ENCODE data around the gene CXCL11. TPM values are rescaled to one million over a fixed set of nuclear protein-coding genes. Genes with fewer than 3 reads are reported as not detected.
A peak's percentile ranks its signal among the peaks of the same experiment; 100 is the strongest.

The CXCL11 gene
- total and polyA plus RNA-seq, 10 of the 15 experiments (the other 5 are each of a cell fraction or from before 2014, with no cell fraction given): 0.04 TPM; not detected in 9

DNA sequence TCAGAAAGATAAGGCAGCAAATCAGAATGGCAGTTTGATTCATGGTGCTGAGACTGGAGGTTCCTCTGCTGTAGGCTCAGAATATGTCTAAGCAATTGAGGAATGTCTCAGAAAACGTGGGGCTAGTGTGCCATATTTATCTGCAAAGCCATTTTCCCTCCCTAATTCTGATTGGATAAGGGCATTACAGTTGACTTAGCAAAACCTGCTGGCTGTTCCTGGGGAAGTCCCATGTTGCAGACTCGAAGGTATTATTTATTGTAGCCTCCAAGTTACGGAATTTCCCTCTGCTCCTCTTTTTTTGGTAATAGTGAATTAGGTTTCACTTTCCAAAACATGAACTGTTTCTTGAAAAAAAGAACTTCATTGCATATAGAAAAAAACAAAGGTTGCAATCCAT is 12.5 kb downstream of the CXCL11 start, which contains the start of gene CXCL10:
CXCL10 (minus strand) TSS at position 109 of the 400 bp plus-strand sequence; CDS start at position 43, 66 bp downstream.
- SMC1A ChIA-PET (ENCODE audit: uncharacterized antibody, unreplicated experiment): interaction anchor here (0.8 to 1.6 kb wide), 2 partner anchors 31 to 44 kb away, joined by 3 to 5 read pairs; no protein-coding TSS in a partner anchor
- POLR2A ChIA-PET: no interaction called here
- WGBS (ENCODE audit: insufficient coverage, insufficient replicate concordance, low lambda C conversion rate, missing lambda C conversion rate): 12% methylated on average over 3 of the region's 3 CpGs
- RAD21 ChIA-PET (ENCODE audit: unreplicated experiment): no interaction called here
- H3K4me2 ChIP-seq (ENCODE audit: control insufficient read depth, insufficient read depth): peak within 1 kb of the TSS; percentile 62
- no peak within 1 kb of the TSS for H3K4me3 ChIP-seq
- in situ Hi-C loops (cut with MboI) (no loop called here), intact Hi-C loops (cut with micrococcal nuclease; ENCODE audit: unreplicated experiment) (no loop called here)
- no peak within 1 kb of the TSS for H3K27ac ChIP-seq (ENCODE audit: control insufficient read depth, insufficient read depth)
- BruUV-seq (replicated peaks): no TSS peak
- no peaks in the 10 kb centered on the region for H3K79me2 ChIP-seq (ENCODE audit: control insufficient read depth, insufficient read depth, low read length)
- H3K4me1 ChIP-seq (ENCODE audit: control insufficient read depth, insufficient read depth, low read length): peaks cover 4% of the 10 kb centered on the region; the same call in 1 of the 2 replicates
- FAIRE-seq (no peak), DNase-seq (ENCODE audit: low read depth, low spot score) (no peak), ATAC-seq (0 out of 3 replicates have a peak, but pooled peaks have one; percentile 28)
- no peaks in the 10 kb centered on the region; a peak in 1 of 4 replicates for H3K27me3 ChIP-seq (replicated peaks in 1 of 2; ENCODE audit: control insufficient read depth in 2 of 2, insufficient read depth in 2 of 2, low read length in 1 of 2)
- CTCF ChIA-PET: interaction anchor here (1.3 kb wide), 1 partner anchor 8 kb away, joined by 10 read pairs; no protein-coding TSS in a partner anchor
- no peak within 1 kb of the TSS; the same call in 1 of the 2 replicates for H2AFZ ChIP-seq (ENCODE audit: control insufficient read depth, low read depth, low read length)
- no peaks in the 10 kb centered on the region for H3K9me3 ChIP-seq (replicated peaks; ENCODE audit: control insufficient read depth, insufficient read depth, low read length)
- no peaks in the 10 kb centered on the region for H4K20me1 ChIP-seq (ENCODE audit: control insufficient read depth, insufficient read depth)
- TF ChIP-seq CEBPB (IDR thresholded peaks at IDR 0.05; ENCODE audit: borderline replicate concordance in 1 of 2, low read depth in 2 of 2, low read length in 2 of 2) (no peak), BMI1 (IDR thresholded peaks at IDR 0.05; ENCODE audit: borderline replicate concordance) (no peak), ATF7 (IDR thresholded peaks at IDR 0.05; ENCODE audit: low read depth) (no peak), RAD51 (IDR thresholded peaks at IDR 0.05) (no peak), NFYB (IDR thresholded peaks at IDR 0.05; ENCODE audit: insufficient read depth, low read depth, low read length) (0 out of 2 replicates have a peak, but pooled peaks have one; percentile 36), TCF7 (IDR thresholded peaks at IDR 0.05; ENCODE audit: borderline replicate concordance) (no peak), RB1 (IDR thresholded peaks at IDR 0.05; ENCODE audit: borderline replicate concordance) (no peak)
- no peaks in the 10 kb centered on the region for H3K36me3 ChIP-seq (ENCODE audit: control insufficient read depth in 2 of 2, insufficient read depth in 2 of 2, low read length in 1 of 2)
- no peak within 1 kb of the TSS for H3K9ac ChIP-seq (ENCODE audit: control insufficient read depth, insufficient read depth, low read length)

DNA sequence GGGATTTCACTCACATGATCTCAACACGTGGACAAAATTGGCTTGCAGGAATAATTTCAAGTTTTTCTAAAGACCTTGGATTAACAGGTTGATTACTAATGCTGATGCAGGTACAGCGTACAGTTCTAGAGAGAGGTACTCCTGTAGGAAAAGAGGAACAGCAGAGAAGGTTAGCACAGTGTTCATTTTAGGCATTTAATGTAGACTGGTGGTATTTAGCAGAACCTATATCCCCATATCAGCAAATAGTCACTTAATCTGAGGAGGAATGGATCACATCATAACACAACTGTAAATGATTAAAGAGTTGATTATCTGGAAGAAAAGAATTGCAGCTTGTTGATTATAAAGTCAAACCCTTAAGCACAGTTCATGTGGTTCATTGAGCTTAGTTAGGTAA is 13.2 kb downstream of the CXCL11 start:
- Histone ChIP-seq H3K4me3 (no peak overlapping the region), H3K4me2 (ENCODE audit: control insufficient read depth, insufficient read depth) (no peak overlapping the region), H3K27ac (ENCODE audit: control insufficient read depth, insufficient read depth) (no peak overlapping the region), H2AFZ (ENCODE audit: control insufficient read depth, low read depth, low read length) (no peak overlapping the region), H3K79me2 (ENCODE audit: control insufficient read depth, insufficient read depth, low read length) (no peaks in the 10 kb centered on the region), H3K27me3 (replicated peaks in 1 of 2; ENCODE audit: control insufficient read depth in 2 of 2, insufficient read depth in 2 of 2, low read length in 1 of 2) (no peaks in the 10 kb centered on the region), H3K36me3 (ENCODE audit: control insufficient read depth in 2 of 2, insufficient read depth in 2 of 2, low read length in 1 of 2) (no peaks in the 10 kb centered on the region), H3K9ac (ENCODE audit: control insufficient read depth, insufficient read depth, low read length) (no peak overlapping the region), H4K20me1 (ENCODE audit: control insufficient read depth, insufficient read depth) (no peaks in the 10 kb centered on the region), H3K9me3 (replicated peaks; ENCODE audit: control insufficient read depth, insufficient read depth, low read length) (no peaks in the 10 kb centered on the region; the same call in 2 of the 3 replicates), H3K4me1 (ENCODE audit: control insufficient read depth, insufficient read depth, low read length) (peaks cover 4% of the 10 kb centered on the region; the same call in 1 of the 2 replicates)
- in situ Hi-C loops (cut with MboI): no loop called here
- POLR2A ChIA-PET: no interaction called here
- TSS peak; percentile 76 for BruUV-seq (replicated peaks)
- SMC1A ChIA-PET (ENCODE audit: uncharacterized antibody, unreplicated experiment): interaction anchor here (1.6 kb wide), 1 partner anchor 32 kb away, joined by 5 read pairs; no protein-coding TSS in a partner anchor
- FAIRE-seq (no peak), DNase-seq (ENCODE audit: low read depth, low spot score) (no peak), ATAC-seq (no peak)
- WGBS (ENCODE audit: insufficient coverage, insufficient replicate concordance, low lambda C conversion rate, missing lambda C conversion rate): 59% methylated on average over 2 of the region's 2 CpGs
- RAD21 ChIA-PET (ENCODE audit: unreplicated experiment): no interaction called here
- CTCF ChIA-PET: no interaction called here
- intact Hi-C loops (cut with micrococcal nuclease; ENCODE audit: unreplicated experiment): no loop called here
- TF ChIP-seq BACH1 (IDR thresholded peaks at IDR 0.05; ENCODE audit: borderline replicate concordance) (no peak), MYC (IDR thresholded peaks at IDR 0.05; ENCODE audit: insufficient read depth, insufficient read length, insufficient replicate concordance, low read length, severe bottlenecking) (no peak), SREBF1 (IDR thresholded peaks at IDR 0.05; ENCODE audit: low read length) (no peak), CHD2 (IDR thresholded peaks at IDR 0.05; ENCODE audit: borderline replicate concordance, low read depth, low read length) (no peak), EZH2 (IDR thresholded peaks at IDR 0.05; ENCODE audit: borderline replicate concordance, control insufficient read depth, low read depth, low read length) (no peak), ETV6 (conservative IDR thresholded peaks at IDR 0.05 in 1 of 2, IDR thresholded peaks at IDR 0.05 in 1 of 2; ENCODE audit: borderline replicate concordance in 1 of 2, low read depth in 1 of 2) (no peak)
